HepG2 (cell line): ENCODE data around the gene PHB1. TPM values are rescaled to one million over a fixed set of nuclear protein-coding genes. Genes with fewer than 3 reads are reported as not detected.

Source experiments
- AGO2 ChIP-seq: fragments of 200-400 bp; formaldehyde crosslinking; optimal IDR thresholded peaks from 2 replicates; pipeline ENCODE3; 2017; ENCODE audit warnings: mild to moderate bottlenecking, low read depth, low read length, moderate library complexity
- CREM ChIP-seq, 2 experiments: sonication (generic) in 1 of 2; formaldehyde crosslinking in 1 of 2; IDR thresholded peaks; 2 replicates each; pipeline versions ENCODE4 v1.4.0 to v1.6.1; 2016 to 2020; ENCODE audit warnings: antibody characterized with exemption in 1 of 2, mild to moderate bottlenecking in 1 of 2, missing genetic modification reagents in 1 of 2
- DNMT1 ChIP-seq: sonication (generic); formaldehyde crosslinking; IDR thresholded peaks from 2 replicates; pipeline ENCODE4 v1.5.1; 2020; ENCODE audit warnings: mild to moderate bottlenecking, missing genetic modification reagents
- FOXJ3 ChIP-seq: sonication (generic); formaldehyde crosslinking; IDR thresholded peaks from 2 replicates; pipeline ENCODE4 v1.4.0; 2020; ENCODE audit warnings: missing genetic modification reagents, mild to moderate bottlenecking, borderline replicate concordance
- FOXO1 ChIP-seq: sonication (generic); formaldehyde crosslinking; IDR thresholded peaks from 2 replicates; pipeline ENCODE4 v1.4.0; 2020; ENCODE audit warnings: missing genetic modification reagents
- GTF3A ChIP-seq: sonication (generic); formaldehyde crosslinking; conservative IDR thresholded peaks from 2 replicates; pipeline ENCODE4 v1.4.0; 2020; ENCODE audit warnings: mild to moderate bottlenecking, missing genetic modification reagents
- NFKB2 ChIP-seq: sonication (generic); formaldehyde crosslinking; IDR thresholded peaks from 2 replicates; pipeline ENCODE4 v1.4.0; 2020; ENCODE audit warnings: missing genetic modification reagents, borderline replicate concordance
- NR2F6 ChIP-seq, 2 experiments: IDR thresholded peaks; 2 replicates each; pipeline ENCODE4 v1.6.1; 2016; ENCODE audit warnings: antibody characterized with exemption in 1 of 2, mild to moderate bottlenecking in 1 of 2
- POLR2AphosphoS5 ChIP-seq: IDR thresholded peaks from 2 replicates; pipeline ENCODE4 v1.6.1; 2012; ENCODE audit warnings: low read depth, low read length
- RFXAP ChIP-seq: sonication (generic); formaldehyde crosslinking; IDR thresholded peaks from 2 replicates; pipeline ENCODE4 v1.4.0; 2020; ENCODE audit warnings: missing genetic modification reagents, borderline replicate concordance
- SIX1 ChIP-seq: sonication (generic); formaldehyde crosslinking; IDR thresholded peaks from 2 replicates; pipeline ENCODE4 v1.4.0; 2020; ENCODE audit warnings: missing genetic modification reagents, borderline replicate concordance
- SPEN ChIP-seq: sonication (generic); formaldehyde crosslinking; IDR thresholded peaks from 2 replicates; pipeline ENCODE4 v1.5.1; 2020; ENCODE audit warnings: low read depth, mild to moderate bottlenecking, missing genetic modification reagents
- TBX2 ChIP-seq: sonication (generic); formaldehyde crosslinking; IDR thresholded peaks from 2 replicates; pipeline ENCODE4 v1.5.0; 2020; ENCODE audit warnings: missing genetic modification reagents, mild to moderate bottlenecking, borderline replicate concordance
- UBTF ChIP-seq: sonication (generic); formaldehyde crosslinking; IDR thresholded peaks from 2 replicates; pipeline ENCODE4 v1.4.0; 2020; ENCODE audit warnings: mild to moderate bottlenecking, missing genetic modification reagents
- ZNF574 ChIP-seq: sonication (generic); formaldehyde crosslinking; IDR thresholded peaks from 2 replicates; pipeline ENCODE4 v1.4.0; 2020; ENCODE audit warnings: missing genetic modification reagents
- ZNF781 ChIP-seq: sonication (generic); formaldehyde crosslinking; IDR thresholded peaks from 2 replicates; pipeline ENCODE4 v1.5.1; 2020; ENCODE audit warnings: borderline replicate concordance, mild to moderate bottlenecking, missing genetic modification reagents; ENCODE audit errors: not compliant biosample characterization
- ZNF816 ChIP-seq: sonication (generic); formaldehyde crosslinking; IDR thresholded peaks from 2 replicates; pipeline ENCODE4 v1.8.0; 2022; ENCODE audit warnings: missing genetic modification reagents, mild to moderate bottlenecking, borderline replicate concordance
- polyA plus RNA-seq, 8 experiments: library from polyadenylated mRNA; depleted of rRNA in 3 of 8; stranded (reverse) in 7 of 8; unstranded in 1 of 8; fragments of >200 nt; fragmentation: Illumina TruSeq in 4 of 8; extraction: Trizol in 4 of 8; gene quantifications; 2 replicates each; pipeline versions ENCODE4 v1.2.1 to v1.2.3, GENCODE V29; 2011 to 2016; ENCODE audit warnings: low read depth in 4 of 8, missing spikeins in 1 of 8, mixed read lengths in 1 of 8; ENCODE audit not compliant: insufficient read depth in 1 of 8
- total RNA-seq, 5 experiments: library from RNA; depleted of rRNA; stranded (reverse); fragments of >200 nt; fragmentation: Illumina TruSeq; extraction: Trizol; gene quantifications; 2 replicates each; pipeline ENCODE4 v1.2.3, GENCODE V29; 2016; ENCODE audit warnings: low read depth in 1 of 5
- TF ChIP-seq, protein P1 (sequence below): sonication (generic); formaldehyde crosslinking; IDR thresholded peaks from 2 replicates; pipeline ENCODE4 v1.5.1; 2020; ENCODE audit warnings: missing genetic modification reagents, mild to moderate bottlenecking, borderline replicate concordance
- TF ChIP-seq, protein P2 (sequence below): IDR thresholded peaks from 2 replicates; pipeline ENCODE4 v1.6.1; 2016; ENCODE audit warnings: low read depth

PHB1 gene
- total and polyA plus RNA-seq, 2 of the 13 experiments (the other 11 are each of a cell fraction or from before 2014, with no cell fraction given): 515 to 688 TPM

DNA sequence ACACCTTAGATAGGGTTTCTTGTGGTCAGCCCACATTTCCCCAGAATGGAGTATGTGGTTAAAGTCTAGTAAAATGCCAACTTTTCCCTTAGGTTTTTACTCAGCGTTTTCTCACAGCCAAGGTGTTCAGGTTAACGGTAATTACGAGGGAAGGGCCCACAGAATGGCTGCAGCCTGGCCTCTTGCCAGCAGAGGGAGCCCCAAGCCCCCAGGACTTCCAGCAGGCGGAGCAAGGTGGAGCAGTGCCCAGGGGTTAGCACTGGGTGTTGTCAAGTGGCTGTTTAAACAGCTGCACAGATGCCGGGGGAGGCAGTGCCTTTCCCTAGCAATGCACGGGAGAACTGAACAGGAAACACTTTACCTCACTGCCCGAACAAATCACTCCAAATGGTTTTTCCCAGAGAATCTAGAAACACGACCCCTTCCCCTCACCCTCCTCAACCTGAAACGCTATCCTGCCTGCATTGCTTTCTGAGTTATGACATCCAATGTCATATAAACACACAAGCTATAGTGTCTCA is 6.6 kb downstream of the PHB1 start (continued):
- TF ChIP-seq ZNF574 (peak; percentile 61), DNMT1 (peak; percentile 80; the same call in 1 of the 2 replicates), RFXAP (CRISPR knock-in tag) (peak; percentile 56; the same call in 1 of the 2 replicates), ZNF816 (CRISPR knock-in tag) (no peak), ZNF781 (peak; percentile 74), UBTF (CRISPR knock-in tag) (0 out of 2 replicates have a peak, but pooled peaks have one; percentile 52), GTF3A (CRISPR knock-in tag) (no peak), NR2F6 (IDR thresholded peaks at IDR 0.05) (0 out of 2 replicates have a peak, but pooled peaks have one; percentile 28), NR2F6 (CRISPR knock-in tag; IDR thresholded peaks at IDR 0.05) (peak; percentile 69), AGO2 (no peak), FOXJ3 (CRISPR knock-in tag) (0 out of 2 replicates have a peak, but pooled peaks have one; percentile 8), NFKB2 (CRISPR knock-in tag) (peak; percentile 76; the same call in 1 of the 2 replicates), FOXO1 (peak; percentile 73), SIX1 (0 out of 2 replicates have a peak, but pooled peaks have one; percentile 20), SPEN (CRISPR knock-in tag) (peak; percentile 30; the same call in 1 of the 2 replicates), POLR2AphosphoS5 (no peak), CREM (IDR thresholded peaks at IDR 0.05) (no peak; the same call in 1 of the 2 replicates), CREM (CRISPR knock-in tag; IDR thresholded peaks at IDR 0.05) (no peak), TBX2 (CRISPR knock-in tag) (peak; percentile 84)
- TF ChIP-seq, protein P1, sequence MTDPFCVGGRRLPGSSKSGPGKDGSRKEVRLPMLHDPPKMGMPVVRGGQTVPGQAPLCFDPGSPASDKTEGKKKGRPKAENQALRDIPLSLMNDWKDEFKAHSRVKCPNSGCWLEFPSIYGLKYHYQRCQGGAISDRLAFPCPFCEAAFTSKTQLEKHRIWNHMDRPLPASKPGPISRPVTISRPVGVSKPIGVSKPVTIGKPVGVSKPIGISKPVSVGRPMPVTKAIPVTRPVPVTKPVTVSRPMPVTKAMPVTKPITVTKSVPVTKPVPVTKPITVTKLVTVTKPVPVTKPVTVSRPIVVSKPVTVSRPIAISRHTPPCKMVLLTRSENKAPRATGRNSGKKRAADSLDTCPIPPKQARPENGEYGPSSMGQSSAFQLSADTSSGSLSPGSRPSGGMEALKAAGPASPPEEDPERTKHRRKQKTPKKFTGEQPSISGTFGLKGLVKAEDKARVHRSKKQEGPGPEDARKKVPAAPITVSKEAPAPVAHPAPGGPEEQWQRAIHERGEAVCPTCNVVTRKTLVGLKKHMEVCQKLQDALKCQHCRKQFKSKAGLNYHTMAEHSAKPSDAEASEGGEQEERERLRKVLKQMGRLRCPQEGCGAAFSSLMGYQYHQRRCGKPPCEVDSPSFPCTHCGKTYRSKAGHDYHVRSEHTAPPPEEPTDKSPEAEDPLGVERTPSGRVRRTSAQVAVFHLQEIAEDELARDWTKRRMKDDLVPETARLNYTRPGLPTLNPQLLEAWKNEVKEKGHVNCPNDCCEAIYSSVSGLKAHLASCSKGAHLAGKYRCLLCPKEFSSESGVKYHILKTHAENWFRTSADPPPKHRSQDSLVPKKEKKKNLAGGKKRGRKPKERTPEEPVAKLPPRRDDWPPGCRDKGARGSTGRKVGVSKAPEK (CRISPR knock-in tag): no peak
- TF ChIP-seq, protein P2, sequence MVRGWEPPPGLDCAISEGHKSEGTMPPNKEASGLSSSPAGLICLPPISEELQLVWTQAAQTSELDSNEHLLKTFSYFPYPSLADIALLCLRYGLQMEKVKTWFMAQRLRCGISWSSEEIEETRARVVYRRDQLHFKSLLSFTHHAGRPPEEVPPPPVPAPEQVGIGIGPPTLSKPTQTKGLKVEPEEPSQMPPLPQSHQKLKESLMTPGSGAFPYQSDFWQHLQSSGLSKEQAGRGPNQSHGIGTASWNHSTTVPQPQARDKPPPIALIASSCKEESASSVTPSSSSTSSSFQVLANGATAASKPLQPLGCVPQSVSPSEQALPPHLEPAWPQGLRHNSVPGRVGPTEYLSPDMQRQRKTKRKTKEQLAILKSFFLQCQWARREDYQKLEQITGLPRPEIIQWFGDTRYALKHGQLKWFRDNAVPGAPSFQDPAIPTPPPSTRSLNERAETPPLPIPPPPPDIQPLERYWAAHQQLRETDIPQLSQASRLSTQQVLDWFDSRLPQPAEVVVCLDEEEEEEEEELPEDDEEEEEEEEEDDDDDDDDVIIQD (CRISPR knock-in tag): peak; percentile 73; the same call in 1 of the 2 replicates
